HEK293 (cell line): ENCODE data around the gene CTDNEP1.

Source experiments
- MEIS1 ChIP-seq: sonication (generic); formaldehyde crosslinking; IDR thresholded peaks from 2 replicates; pipeline ENCODE4 v1.8.1; 2022; ENCODE audit warnings: missing genetic modification reagents, mild to moderate bottlenecking, borderline replicate concordance
- TCF7L2 ChIP-seq: IDR thresholded peaks from 2 replicates; pipeline ENCODE4 v1.6.1; 2011; ENCODE audit warnings: low read depth, mild to moderate bottlenecking, inconsistent platforms, low read length, moderate library complexity, borderline replicate concordance
- ZNF121 ChIP-seq: fragments of 450-650 bp; formaldehyde crosslinking; IDR thresholded peaks from 2 replicates; pipeline ENCODE4 v1.5.1; 2016; ENCODE audit warnings: missing biosample characterization, missing genetic modification characterization
- ZNF302 ChIP-seq: fragments of 450-650 bp; formaldehyde crosslinking; IDR thresholded peaks from 2 replicates; pipeline ENCODE4 v1.5.1; 2016; ENCODE audit warnings: missing biosample characterization, missing genetic modification characterization, low read depth
- ZSCAN16 ChIP-seq: fragments of 450-650 bp; formaldehyde crosslinking; IDR thresholded peaks from 2 replicates; pipeline ENCODE4 v1.5.1; 2016; ENCODE audit warnings: missing biosample characterization, missing genetic modification characterization
- TF ChIP-seq, protein P1 (sequence below): fragments of 450-650 bp; formaldehyde crosslinking; IDR thresholded peaks from 2 replicates; pipeline ENCODE4 v1.5.1; 2016; ENCODE audit warnings: missing biosample characterization, missing genetic modification characterization

DNA sequence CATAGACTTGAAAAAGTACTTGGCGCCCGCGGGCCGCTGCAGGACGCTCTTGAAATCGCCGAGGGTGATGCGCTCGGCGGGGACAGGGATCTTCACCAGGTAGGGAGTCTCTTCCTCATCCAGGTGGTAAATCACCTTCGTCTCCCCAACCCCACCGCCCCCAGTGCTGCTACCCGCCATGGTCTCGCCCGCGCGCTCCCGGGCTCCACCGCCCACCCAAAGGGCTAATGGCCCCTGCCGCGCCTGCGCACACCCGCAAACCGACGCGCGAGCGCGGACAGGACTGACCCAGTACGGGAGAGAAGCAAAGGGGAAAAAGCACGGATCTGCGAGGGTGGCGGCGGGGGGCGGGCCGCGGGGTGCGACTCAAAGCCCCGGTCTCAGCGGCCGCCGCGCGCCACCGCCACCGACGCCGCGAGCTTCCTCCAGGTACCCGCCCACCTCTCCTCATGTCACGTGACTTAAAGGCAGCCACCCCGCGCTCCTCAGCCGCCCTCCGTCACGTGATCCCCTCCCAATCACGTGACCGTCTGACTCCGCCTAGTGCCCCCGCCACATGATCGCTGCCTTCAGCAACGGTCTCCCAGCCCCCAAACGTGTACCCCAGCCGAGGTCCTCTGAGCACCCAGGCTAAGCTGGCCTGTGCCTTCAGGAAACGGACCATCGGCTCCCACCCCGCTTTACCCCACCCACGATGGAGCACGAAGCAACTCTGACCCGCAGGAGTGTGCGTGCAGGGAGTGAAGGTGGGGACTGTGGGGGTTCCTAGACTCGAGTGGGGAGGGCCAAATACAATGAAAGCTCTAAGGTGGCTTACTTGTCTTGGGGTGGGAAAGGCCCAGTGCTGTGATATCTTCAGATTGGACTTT is 17.2 kb downstream of the CTDNEP1 start, which contains the start of gene DVL2:
- TF ChIP-seq MEIS1 (CRISPR knock-in tag) (no peak), ZNF302 (tag by site-specific recombination) (no peak), ZNF121 (tag by site-specific recombination) (0 out of 2 replicates have a peak, but pooled peaks have one; percentile 31), TCF7L2 (no peak), ZSCAN16 (0 out of 2 replicates have a peak, but pooled peaks have one; percentile 58)
- TF ChIP-seq, protein P1, sequence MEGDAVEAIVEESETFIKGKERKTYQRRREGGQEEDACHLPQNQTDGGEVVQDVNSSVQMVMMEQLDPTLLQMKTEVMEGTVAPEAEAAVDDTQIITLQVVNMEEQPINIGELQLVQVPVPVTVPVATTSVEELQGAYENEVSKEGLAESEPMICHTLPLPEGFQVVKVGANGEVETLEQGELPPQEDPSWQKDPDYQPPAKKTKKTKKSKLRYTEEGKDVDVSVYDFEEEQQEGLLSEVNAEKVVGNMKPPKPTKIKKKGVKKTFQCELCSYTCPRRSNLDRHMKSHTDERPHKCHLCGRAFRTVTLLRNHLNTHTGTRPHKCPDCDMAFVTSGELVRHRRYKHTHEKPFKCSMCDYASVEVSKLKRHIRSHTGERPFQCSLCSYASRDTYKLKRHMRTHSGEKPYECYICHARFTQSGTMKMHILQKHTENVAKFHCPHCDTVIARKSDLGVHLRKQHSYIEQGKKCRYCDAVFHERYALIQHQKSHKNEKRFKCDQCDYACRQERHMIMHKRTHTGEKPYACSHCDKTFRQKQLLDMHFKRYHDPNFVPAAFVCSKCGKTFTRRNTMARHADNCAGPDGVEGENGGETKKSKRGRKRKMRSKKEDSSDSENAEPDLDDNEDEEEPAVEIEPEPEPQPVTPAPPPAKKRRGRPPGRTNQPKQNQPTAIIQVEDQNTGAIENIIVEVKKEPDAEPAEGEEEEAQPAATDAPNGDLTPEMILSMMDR (tag by site-specific recombination) = no peak
